Measurements from ENCODE around the gene CDX1.

Gene CDX1

DNA sequence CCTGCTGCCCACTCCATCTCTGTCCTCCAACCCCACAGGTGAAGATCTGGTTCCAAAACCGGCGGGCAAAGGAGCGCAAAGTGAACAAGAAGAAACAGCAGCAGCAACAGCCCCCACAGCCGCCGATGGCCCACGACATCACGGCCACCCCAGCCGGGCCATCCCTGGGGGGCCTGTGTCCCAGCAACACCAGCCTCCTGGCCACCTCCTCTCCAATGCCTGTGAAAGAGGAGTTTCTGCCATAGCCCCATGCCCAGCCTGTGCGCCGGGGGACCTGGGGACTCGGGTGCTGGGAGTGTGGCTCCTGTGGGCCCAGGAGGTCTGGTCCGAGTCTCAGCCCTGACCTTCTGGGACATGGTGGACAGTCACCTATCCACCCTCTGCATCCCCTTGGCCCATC, 16.9 kb downstream of the CDX1 start:
- no peak for DNase-seq (ENCODE audit: low spot score)
- TF ChIP-seq, protein P1, sequence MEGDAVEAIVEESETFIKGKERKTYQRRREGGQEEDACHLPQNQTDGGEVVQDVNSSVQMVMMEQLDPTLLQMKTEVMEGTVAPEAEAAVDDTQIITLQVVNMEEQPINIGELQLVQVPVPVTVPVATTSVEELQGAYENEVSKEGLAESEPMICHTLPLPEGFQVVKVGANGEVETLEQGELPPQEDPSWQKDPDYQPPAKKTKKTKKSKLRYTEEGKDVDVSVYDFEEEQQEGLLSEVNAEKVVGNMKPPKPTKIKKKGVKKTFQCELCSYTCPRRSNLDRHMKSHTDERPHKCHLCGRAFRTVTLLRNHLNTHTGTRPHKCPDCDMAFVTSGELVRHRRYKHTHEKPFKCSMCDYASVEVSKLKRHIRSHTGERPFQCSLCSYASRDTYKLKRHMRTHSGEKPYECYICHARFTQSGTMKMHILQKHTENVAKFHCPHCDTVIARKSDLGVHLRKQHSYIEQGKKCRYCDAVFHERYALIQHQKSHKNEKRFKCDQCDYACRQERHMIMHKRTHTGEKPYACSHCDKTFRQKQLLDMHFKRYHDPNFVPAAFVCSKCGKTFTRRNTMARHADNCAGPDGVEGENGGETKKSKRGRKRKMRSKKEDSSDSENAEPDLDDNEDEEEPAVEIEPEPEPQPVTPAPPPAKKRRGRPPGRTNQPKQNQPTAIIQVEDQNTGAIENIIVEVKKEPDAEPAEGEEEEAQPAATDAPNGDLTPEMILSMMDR (IDR thresholded peaks at IDR 0.05; ENCODE audit: extremely low read depth, missing control alignments), result no peak

DNA sequence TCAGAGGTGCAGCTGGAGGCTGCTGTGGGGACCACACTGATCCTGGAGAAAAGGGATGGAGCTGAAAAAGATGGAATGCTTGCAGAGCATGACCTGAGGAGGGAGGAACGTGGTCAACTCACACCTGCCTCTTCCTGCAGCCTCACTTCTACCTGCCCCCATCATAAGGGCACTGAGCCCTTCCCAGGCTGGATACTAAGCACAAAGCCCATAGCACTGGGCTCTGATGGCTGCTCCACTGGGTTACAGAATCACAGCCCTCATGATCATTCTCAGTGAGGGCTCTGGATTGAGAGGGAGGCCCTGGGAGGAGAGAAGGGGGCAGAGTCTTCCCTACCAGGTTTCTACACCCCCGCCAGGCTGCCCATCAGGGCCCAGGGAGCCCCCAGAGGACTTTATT, 17.4 kb downstream of the CDX1 start:
- DNase-seq (ENCODE audit: low spot score), result no peak
- TF ChIP-seq, protein P1 (IDR thresholded peaks at IDR 0.05; ENCODE audit: extremely low read depth, missing control alignments), result no peak

DNA sequence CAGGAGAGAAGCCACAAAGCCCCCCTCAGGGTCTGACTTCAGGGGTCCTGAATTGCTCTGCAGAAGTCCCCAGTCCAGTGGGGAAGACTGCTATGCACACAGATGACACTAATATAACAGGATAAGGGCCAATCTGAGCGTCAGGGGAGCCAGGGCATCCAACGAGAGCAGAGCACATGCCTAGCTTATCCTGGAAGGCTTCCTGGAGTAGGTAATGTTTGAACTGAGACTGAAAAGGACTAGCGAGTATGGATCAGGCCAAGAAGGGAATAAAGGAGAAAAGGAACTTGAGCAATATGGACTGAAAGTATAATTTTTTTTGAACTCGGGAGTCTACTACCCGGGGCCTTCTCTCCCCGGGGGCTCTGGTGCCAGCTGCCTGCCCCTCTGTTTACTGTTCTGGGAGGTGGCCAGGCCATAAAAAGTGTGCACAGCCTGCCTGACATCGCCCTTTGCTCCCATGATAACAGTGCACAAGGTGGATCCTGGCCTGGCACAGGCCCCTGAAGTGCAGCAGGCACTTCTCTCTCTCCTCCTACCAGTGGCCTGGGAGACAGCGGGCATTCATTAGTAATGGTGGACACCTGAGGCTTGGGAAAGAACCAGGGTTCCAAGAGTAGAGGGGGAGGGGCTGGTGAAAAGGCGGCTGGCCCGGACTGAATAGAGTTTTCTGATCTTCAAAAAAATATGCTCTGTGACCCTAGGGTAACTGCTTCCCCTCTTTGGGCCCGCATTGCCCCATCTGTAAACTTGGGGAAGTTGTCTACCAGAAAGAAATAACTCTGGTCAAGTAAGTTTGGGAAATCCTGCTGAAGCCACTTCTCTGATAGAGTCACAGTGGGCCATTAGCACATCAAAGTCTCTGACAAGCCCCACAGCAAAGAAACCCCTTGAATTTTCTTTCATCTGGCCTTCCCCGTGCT, 18.7 kb downstream of the CDX1 start:
- TF ChIP-seq, protein P1 (IDR thresholded peaks at IDR 0.05; ENCODE audit: extremely low read depth, missing control alignments), result no peak
- DNase-seq (ENCODE audit: low spot score), result no peak

DNA sequence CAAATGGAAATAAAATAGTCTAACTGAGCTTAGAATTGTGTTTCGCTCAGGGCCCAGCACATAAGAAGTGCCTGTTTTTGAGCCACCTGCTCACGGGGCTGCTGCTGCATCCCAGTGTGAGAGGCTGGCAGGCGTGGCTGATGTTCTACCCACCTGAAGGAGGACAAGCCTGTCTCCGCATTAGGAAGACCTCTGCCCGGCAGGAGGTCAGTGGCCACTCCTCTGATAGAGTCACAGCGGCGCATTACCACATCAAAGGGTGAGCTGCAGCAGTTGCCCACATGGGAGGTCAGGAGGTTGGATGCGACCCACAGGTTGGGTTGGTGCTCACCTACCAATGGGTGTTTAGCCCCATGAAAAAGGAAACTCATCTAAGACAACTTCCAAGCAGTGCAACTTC, 19.6 kb downstream of the CDX1 start:
- DNase-seq (ENCODE audit: low spot score), result no peak

DNA sequence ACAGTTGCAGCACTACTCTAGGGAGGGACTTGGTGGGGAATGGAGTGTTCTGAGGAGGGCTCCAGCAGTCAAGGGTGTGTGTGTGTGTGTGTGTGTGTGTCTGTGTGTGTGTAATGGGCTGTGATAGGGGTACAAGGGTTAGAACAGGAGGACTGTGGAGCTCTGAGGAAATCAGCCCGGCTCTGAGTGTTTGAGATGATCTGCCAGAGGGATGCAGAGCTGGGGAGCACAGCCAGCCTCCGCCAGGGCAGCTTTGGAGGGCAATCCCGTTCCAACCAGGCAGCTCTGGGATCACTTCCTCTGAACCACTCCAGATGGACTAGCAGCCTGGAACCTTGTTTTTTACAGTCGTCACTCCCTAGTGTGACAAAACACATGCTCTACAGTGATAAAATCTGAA, 20.3 kb downstream of the CDX1 start:
- TF ChIP-seq, protein P1 (IDR thresholded peaks at IDR 0.05; ENCODE audit: extremely low read depth, missing control alignments), result no peak

More for the DNA sequence above, 19.6 kb downstream of the CDX1 start:
- TF ChIP-seq, protein P1 (IDR thresholded peaks at IDR 0.05; ENCODE audit: extremely low read depth, missing control alignments), result no peak

DNA sequence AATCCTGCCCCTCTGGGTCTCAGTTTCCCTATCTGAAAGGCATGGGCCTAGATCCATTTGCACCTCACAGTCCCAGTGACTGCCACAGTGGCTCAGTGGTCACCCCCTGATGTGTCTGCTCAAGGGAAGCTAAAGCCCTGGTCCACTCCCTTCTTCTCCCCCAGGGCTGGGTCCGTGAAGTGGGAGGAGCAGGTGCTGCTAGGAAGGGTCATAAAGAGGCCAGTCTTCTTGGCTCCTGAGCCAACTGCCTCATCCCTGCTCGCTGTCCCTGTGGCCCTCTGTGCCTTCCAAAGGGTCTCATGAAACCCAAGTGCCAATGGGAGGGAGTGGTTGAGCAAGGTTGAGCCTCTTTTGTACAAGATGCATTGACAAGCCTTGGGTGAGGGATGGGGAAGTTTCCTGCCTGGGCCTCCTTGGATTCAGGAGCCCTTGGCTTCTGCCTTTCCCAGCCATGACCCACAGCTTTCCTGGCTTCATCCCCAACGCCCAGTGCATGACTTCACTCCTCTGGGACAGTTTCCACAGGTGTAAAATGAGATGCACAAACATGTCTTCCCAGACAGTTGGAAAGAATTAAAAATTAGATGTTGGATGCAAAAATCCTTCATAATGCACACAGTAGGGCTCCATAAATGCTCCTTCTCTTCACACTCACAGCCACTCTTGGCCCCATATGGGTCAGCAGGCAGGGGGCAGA, 21.7 kb downstream of the CDX1 start:
- DNase-seq (ENCODE audit: low spot score), result no peak
- TF ChIP-seq, protein P1 (IDR thresholded peaks at IDR 0.05; ENCODE audit: extremely low read depth, missing control alignments), result no peak

More for the DNA sequence above, 20.3 kb downstream of the CDX1 start:
- no peak for DNase-seq (ENCODE audit: low spot score)

DNA sequence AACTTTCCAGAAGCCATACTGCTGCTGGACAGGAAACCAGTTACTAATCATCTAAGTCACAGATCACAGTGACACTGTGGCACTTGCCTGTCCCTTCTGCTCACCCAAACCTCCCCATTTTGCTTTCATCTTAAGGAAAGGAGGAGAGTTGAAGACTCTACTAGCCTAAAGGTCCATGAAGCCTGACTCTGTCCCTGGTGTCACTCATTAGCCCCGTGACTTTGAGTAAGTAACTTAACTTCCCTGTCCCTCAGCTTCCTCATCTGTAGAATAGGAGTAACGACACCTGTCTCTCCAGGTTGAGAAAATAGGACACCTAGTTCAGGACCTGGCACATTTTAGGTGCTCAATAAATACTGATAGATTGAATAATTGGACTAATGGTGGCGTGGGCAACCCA, 22.7 kb downstream of the CDX1 start:
- TF ChIP-seq, protein P1 (IDR thresholded peaks at IDR 0.05; ENCODE audit: extremely low read depth, missing control alignments), result no peak

More for the DNA sequence above, 22.7 kb downstream of the CDX1 start:
- DNase-seq (ENCODE audit: low spot score), result no peak

All from GM20000 (cell line).